ENCODE results near the gene MARCKS.
A peak's percentile ranks its signal among the peaks of the same experiment; 100 is the strongest.

MARCKS gene

GRCh38 chr6:113888956-113889630 is 31.9 kb downstream of the MARCKS start:
- Histone ChIP-seq H3K4me2 (ENCODE audit: insufficient read depth, low read length, poor library complexity, severe bottlenecking) (no peak overlapping the region), H3K4me3 (ENCODE audit: low read length in 2 of 2) (no peak overlapping the region), H2BK12ac (ENCODE audit: low read length) (no peak overlapping the region), H3K23ac (ENCODE audit: low read depth, low read length, poor library complexity) (no peak overlapping the region), H2AFZ (ENCODE audit: low read length) (no peak overlapping the region), H2BK15ac (ENCODE audit: low read length) (no peak overlapping the region), H3K9ac (ENCODE audit: low read depth, low read length, poor library complexity) (no peak overlapping the region), H3K36me3 (replicated peaks in 1 of 2; ENCODE audit: control insufficient read depth in 2 of 2, insufficient read depth in 2 of 2, low read length in 2 of 2) (no peaks in the 10 kb centered on the region), H2AK5ac (ENCODE audit: low read depth, low read length) (no peak overlapping the region), H2BK120ac (ENCODE audit: low read depth, low read length) (no peak overlapping the region), H3K27ac (replicated peaks; ENCODE audit: low read length) (no peak overlapping the region), H3K4ac (ENCODE audit: low read length) (no peak overlapping the region), H4K8ac (ENCODE audit: low read depth, low read length) (no peak overlapping the region), H4K91ac (ENCODE audit: low read depth, low read length, poor library complexity) (no peak overlapping the region), H3K18ac (ENCODE audit: low read length) (no peak overlapping the region), H3K14ac (ENCODE audit: low read length) (no peak overlapping the region), H3K79me1 (ENCODE audit: low read depth, low read length) (no peaks in the 10 kb centered on the region), H2BK5ac (ENCODE audit: low read length) (no peak overlapping the region), H3K27me3 (ENCODE audit: control insufficient read depth in 3 of 3, insufficient read depth in 3 of 3, low read depth in 1 of 3, low read length in 3 of 3) (no peaks in the 10 kb centered on the region), H3K4me1 (ENCODE audit: control insufficient read depth in 2 of 2, insufficient read depth in 1 of 2, low read depth in 1 of 2, low read length in 2 of 2) (no peaks in the 10 kb centered on the region), H3K9me3 (replicated peaks in 1 of 2; ENCODE audit: control insufficient read depth in 2 of 2, insufficient read depth in 1 of 2, low read depth in 1 of 2, low read length in 2 of 2) (peaks cover 2 to 11% of the 10 kb centered on the region in 2 donors)
- no CpG with 5 or more reads among the region's 3 CpGs for WGBS, 2 donors (ENCODE audit: extremely low coverage in 2 of 2, insufficient read length in 2 of 2, insufficient replicate concordance in 1 of 2)
- DNase-seq (ENCODE audit: low spot score), result no peak

GRCh38 chr6:113893451-113893850 is 36.3 kb downstream of the MARCKS start:
- H2BK120ac ChIP-seq (ENCODE audit: low read depth, low read length), result no peak overlapping the region
- H3K27ac ChIP-seq (replicated peaks; ENCODE audit: low read length), result no peak overlapping the region
- no peak overlapping the region for H3K18ac ChIP-seq (ENCODE audit: low read length)
- H3K23ac ChIP-seq (ENCODE audit: low read depth, low read length, poor library complexity), result no peak overlapping the region
- no peak overlapping the region for H3K4me2 ChIP-seq (ENCODE audit: insufficient read depth, low read length, poor library complexity, severe bottlenecking)
- no peaks in the 10 kb centered on the region for H3K36me3 ChIP-seq (replicated peaks in 1 of 2; ENCODE audit: control insufficient read depth in 2 of 2, insufficient read depth in 2 of 2, low read length in 2 of 2)
- no peak overlapping the region for H2BK15ac ChIP-seq (ENCODE audit: low read length)
- no peak overlapping the region for H4K91ac ChIP-seq (ENCODE audit: low read depth, low read length, poor library complexity)
- peaks cover 3 to 11% of the 10 kb centered on the region in 2 donors for H3K9me3 ChIP-seq (replicated peaks in 1 of 2; ENCODE audit: control insufficient read depth in 2 of 2, insufficient read depth in 1 of 2, low read depth in 1 of 2, low read length in 2 of 2)
- no peak overlapping the region for H3K9ac ChIP-seq (ENCODE audit: low read depth, low read length, poor library complexity)
- no peak overlapping the region for H4K8ac ChIP-seq (ENCODE audit: low read depth, low read length)
- H2AK5ac ChIP-seq (ENCODE audit: low read depth, low read length), result no peak overlapping the region
- no peak overlapping the region for H2BK12ac ChIP-seq (ENCODE audit: low read length)
- no peaks in the 10 kb centered on the region for H3K27me3 ChIP-seq (ENCODE audit: control insufficient read depth in 3 of 3, insufficient read depth in 3 of 3, low read depth in 1 of 3, low read length in 3 of 3)
- H3K4me3 ChIP-seq (ENCODE audit: low read length in 2 of 2), result no peak overlapping the region
- H3K14ac ChIP-seq (ENCODE audit: low read length), result no peak overlapping the region
- no peak overlapping the region for H3K4ac ChIP-seq (ENCODE audit: low read length)
- no peaks in the 10 kb centered on the region for H3K4me1 ChIP-seq (ENCODE audit: control insufficient read depth in 2 of 2, insufficient read depth in 1 of 2, low read depth in 1 of 2, low read length in 2 of 2)
- no peak for DNase-seq (ENCODE audit: low spot score)
- no peak overlapping the region for H2BK5ac ChIP-seq (ENCODE audit: low read length)
- H3K79me1 ChIP-seq (ENCODE audit: low read depth, low read length), result no peaks in the 10 kb centered on the region
- H2AFZ ChIP-seq (ENCODE audit: low read length), result peak overlapping the region; percentile 6

GRCh38 chr6:113893866-113894265 is 36.7 kb downstream of the MARCKS start:
- Histone ChIP-seq H3K27ac (replicated peaks; ENCODE audit: low read length) (no peak overlapping the region), H3K23ac (ENCODE audit: low read depth, low read length, poor library complexity) (no peak overlapping the region), H3K4me3 (ENCODE audit: low read length in 2 of 2) (no peak overlapping the region), H3K4me1 (ENCODE audit: control insufficient read depth in 2 of 2, insufficient read depth in 1 of 2, low read depth in 1 of 2, low read length in 2 of 2) (no peaks in the 10 kb centered on the region), H2AK5ac (ENCODE audit: low read depth, low read length) (no peak overlapping the region), H3K9me3 (replicated peaks in 1 of 2; ENCODE audit: control insufficient read depth in 2 of 2, insufficient read depth in 1 of 2, low read depth in 1 of 2, low read length in 2 of 2) (peaks cover 3 to 11% of the 10 kb centered on the region in 2 donors), H2AFZ (ENCODE audit: low read length) (peak overlapping the region; percentile 6), H3K4me2 (ENCODE audit: insufficient read depth, low read length, poor library complexity, severe bottlenecking) (no peak overlapping the region), H3K36me3 (replicated peaks in 1 of 2; ENCODE audit: control insufficient read depth in 2 of 2, insufficient read depth in 2 of 2, low read length in 2 of 2) (no peaks in the 10 kb centered on the region), H3K14ac (ENCODE audit: low read length) (no peak overlapping the region), H4K8ac (ENCODE audit: low read depth, low read length) (no peak overlapping the region), H3K9ac (ENCODE audit: low read depth, low read length, poor library complexity) (no peak overlapping the region), H2BK5ac (ENCODE audit: low read length) (no peak overlapping the region), H2BK12ac (ENCODE audit: low read length) (no peak overlapping the region), H3K18ac (ENCODE audit: low read length) (no peak overlapping the region), H2BK120ac (ENCODE audit: low read depth, low read length) (no peak overlapping the region), H3K4ac (ENCODE audit: low read length) (no peak overlapping the region), H2BK15ac (ENCODE audit: low read length) (no peak overlapping the region), H4K91ac (ENCODE audit: low read depth, low read length, poor library complexity) (no peak overlapping the region), H3K79me1 (ENCODE audit: low read depth, low read length) (no peaks in the 10 kb centered on the region), H3K27me3 (ENCODE audit: control insufficient read depth in 3 of 3, insufficient read depth in 3 of 3, low read depth in 1 of 3, low read length in 3 of 3) (no peaks in the 10 kb centered on the region)
- DNase-seq (ENCODE audit: low spot score), result no peak
- no CpG with 5 or more reads among the region's 3 CpGs for WGBS, 2 donors (ENCODE audit: extremely low coverage in 2 of 2, insufficient read length in 2 of 2, insufficient replicate concordance in 1 of 2)

GRCh38 chr6:113894712-113895674 is 37.8 kb downstream of the MARCKS start:
- Histone ChIP-seq H3K4me1 (ENCODE audit: control insufficient read depth in 2 of 2, insufficient read depth in 1 of 2, low read depth in 1 of 2, low read length in 2 of 2) (no peaks in the 10 kb centered on the region), H4K91ac (ENCODE audit: low read depth, low read length, poor library complexity) (no peak overlapping the region), H2BK15ac (ENCODE audit: low read length) (no peak overlapping the region), H3K23ac (ENCODE audit: low read depth, low read length, poor library complexity) (no peak overlapping the region), H3K14ac (ENCODE audit: low read length) (no peak overlapping the region), H2BK5ac (ENCODE audit: low read length) (no peak overlapping the region), H2BK12ac (ENCODE audit: low read length) (no peak overlapping the region), H3K27me3 (ENCODE audit: control insufficient read depth in 3 of 3, insufficient read depth in 3 of 3, low read depth in 1 of 3, low read length in 3 of 3) (no peaks in the 10 kb centered on the region), H2AK5ac (ENCODE audit: low read depth, low read length) (no peak overlapping the region), H3K4me2 (ENCODE audit: insufficient read depth, low read length, poor library complexity, severe bottlenecking) (no peak overlapping the region), H2BK120ac (ENCODE audit: low read depth, low read length) (no peak overlapping the region), H3K36me3 (replicated peaks in 1 of 2; ENCODE audit: control insufficient read depth in 2 of 2, insufficient read depth in 2 of 2, low read length in 2 of 2) (no peaks in the 10 kb centered on the region), H3K18ac (ENCODE audit: low read length) (no peak overlapping the region), H4K8ac (ENCODE audit: low read depth, low read length) (no peak overlapping the region), H3K9ac (ENCODE audit: low read depth, low read length, poor library complexity) (no peak overlapping the region), H3K4ac (ENCODE audit: low read length) (no peak overlapping the region), H3K79me1 (ENCODE audit: low read depth, low read length) (no peaks in the 10 kb centered on the region), H2AFZ (ENCODE audit: low read length) (no peak overlapping the region), H3K9me3 (replicated peaks in 1 of 2; ENCODE audit: control insufficient read depth in 2 of 2, insufficient read depth in 1 of 2, low read depth in 1 of 2, low read length in 2 of 2) (peaks cover 3 to 11% of the 10 kb centered on the region in 2 donors), H3K4me3 (ENCODE audit: low read length in 2 of 2) (no peak overlapping the region), H3K27ac (replicated peaks; ENCODE audit: low read length) (no peak overlapping the region)
- no CpG with 5 or more reads among the region's 6 CpGs for WGBS, 2 donors (ENCODE audit: extremely low coverage in 2 of 2, insufficient read length in 2 of 2, insufficient replicate concordance in 1 of 2)
- no peak for DNase-seq (ENCODE audit: low spot score)

All from neuronal stem cell (in vitro differentiated cells).